Brain microvascular endothelial cell (primary cell): ENCODE data around the gene TNFRSF4.

Source experiments
- DNase-seq: peaks from one replicate; pipeline ENCODE4 v3.0.0-alpha.2; 2020
- H3K27ac ChIP-seq: fragments of 250-450 bp; sonication (Bioruptor Pico); 2 replicates; pipeline ENCODE4 v1.5.1; 2020; ENCODE audit warnings: mild to moderate bottlenecking, moderate library complexity
- H3K27me3 ChIP-seq: fragments of 250-450 bp; sonication (Bioruptor Pico); replicated peaks from 2 replicates; pipeline ENCODE4 v1.5.1; 2020; ENCODE audit warnings: mild to moderate bottlenecking
- H3K36me3 ChIP-seq: fragments of 250-450 bp; sonication (Bioruptor Pico); replicated peaks from 2 replicates; pipeline ENCODE4 v1.5.1; 2020; ENCODE audit warnings: mild to moderate bottlenecking
- H3K4me3 ChIP-seq: 2 replicates; pipeline ENCODE4 v1.5.1; 2011; ENCODE audit warnings: low read depth, mild to moderate bottlenecking, control low read depth, low read length, moderate library complexity
- CTCF ChIP-seq: IDR thresholded peaks from 2 replicates; pipeline ENCODE4 v1.5.1; 2011; ENCODE audit warnings: low read depth, mild to moderate bottlenecking, moderate library complexity, low read length, control low read depth, inconsistent platforms; ENCODE audit errors: missing control alignments
- in situ Hi-C: cut with HindIII; loops from 2 replicates; pipeline ENCODE4 v1.10.0; 2017; ENCODE audit warnings: low sequenced_read_pairs, low pct_ligation_motif_present

The TNFRSF4 gene

GRCh38 chr1:1170215-1171091 lies 43.5 kb downstream of the TNFRSF4 start:
- in situ Hi-C loops, result no loop called here
- DNase-seq, result no peak
- H3K27me3 ChIP-seq, result peaks cover 44% of the 10 kb centered on the region

GRCh38 chr1:1169429-1170214 lies 44.3 kb downstream of the TNFRSF4 start:
- Histone ChIP-seq H3K4me3 (no peak overlapping the region), H3K27me3 (peaks cover 51% of the 10 kb centered on the region), H3K36me3 (no peaks in the 10 kb centered on the region), H3K27ac (no peak overlapping the region)
- no peak for TF ChIP-seq CTCF
- in situ Hi-C loops, result no loop called here
- no peak for DNase-seq

More at GRCh38 chr1:1170215-1171091, 43.5 kb downstream of the TNFRSF4 start:
- Histone ChIP-seq H3K36me3 (no peaks in the 10 kb centered on the region), H3K4me3 (no peak overlapping the region), H3K27ac (no peak overlapping the region)
- no peak for TF ChIP-seq CTCF

GRCh38 chr1:1168451-1169411 lies 45.2 kb downstream of the TNFRSF4 start:
- DNase-seq, result no peak
- no peak overlapping the region for H3K4me3 ChIP-seq
- H3K36me3 ChIP-seq, result no peaks in the 10 kb centered on the region
- in situ Hi-C loops, result no loop called here
- H3K27me3 ChIP-seq, result peaks cover 46% of the 10 kb centered on the region
- TF ChIP-seq CTCF, result no peak
- no peak overlapping the region for H3K27ac ChIP-seq

GRCh38 chr1:1167841-1168450 lies 46.0 kb downstream of the TNFRSF4 start:
- Histone ChIP-seq H3K27me3 (peaks cover 38% of the 10 kb centered on the region), H3K27ac (no peak overlapping the region), H3K36me3 (no peaks in the 10 kb centered on the region), H3K4me3 (no peak overlapping the region)
- in situ Hi-C loops, result no loop called here
- TF ChIP-seq CTCF, result no peak
- no peak for DNase-seq

GRCh38 chr1:1167398-1167821 lies 46.5 kb downstream of the TNFRSF4 start:
- Histone ChIP-seq H3K36me3 (no peaks in the 10 kb centered on the region), H3K27ac (no peak overlapping the region), H3K4me3 (no peak overlapping the region), H3K27me3 (peaks cover 37% of the 10 kb centered on the region)
- no peak for DNase-seq
- in situ Hi-C loops, result no loop called here
- no peak for TF ChIP-seq CTCF
